GM10266 (cell line): ENCODE measurements around the gene FBXL17.

Experiments
- DNase-seq: peaks from one replicate; pipeline ENCODE4 v3.0.0; 2012; ENCODE audit errors: extremely low spot score
- TF ChIP-seq, protein P1 (sequence below): IDR thresholded peaks from 2 replicates; pipeline ENCODE4 v1.5.1; 2012; ENCODE audit warnings: mild to moderate bottlenecking, low read depth; ENCODE audit not compliant: control insufficient read depth, insufficient read depth; ENCODE audit errors: missing control alignments

Gene FBXL17

DNA sequence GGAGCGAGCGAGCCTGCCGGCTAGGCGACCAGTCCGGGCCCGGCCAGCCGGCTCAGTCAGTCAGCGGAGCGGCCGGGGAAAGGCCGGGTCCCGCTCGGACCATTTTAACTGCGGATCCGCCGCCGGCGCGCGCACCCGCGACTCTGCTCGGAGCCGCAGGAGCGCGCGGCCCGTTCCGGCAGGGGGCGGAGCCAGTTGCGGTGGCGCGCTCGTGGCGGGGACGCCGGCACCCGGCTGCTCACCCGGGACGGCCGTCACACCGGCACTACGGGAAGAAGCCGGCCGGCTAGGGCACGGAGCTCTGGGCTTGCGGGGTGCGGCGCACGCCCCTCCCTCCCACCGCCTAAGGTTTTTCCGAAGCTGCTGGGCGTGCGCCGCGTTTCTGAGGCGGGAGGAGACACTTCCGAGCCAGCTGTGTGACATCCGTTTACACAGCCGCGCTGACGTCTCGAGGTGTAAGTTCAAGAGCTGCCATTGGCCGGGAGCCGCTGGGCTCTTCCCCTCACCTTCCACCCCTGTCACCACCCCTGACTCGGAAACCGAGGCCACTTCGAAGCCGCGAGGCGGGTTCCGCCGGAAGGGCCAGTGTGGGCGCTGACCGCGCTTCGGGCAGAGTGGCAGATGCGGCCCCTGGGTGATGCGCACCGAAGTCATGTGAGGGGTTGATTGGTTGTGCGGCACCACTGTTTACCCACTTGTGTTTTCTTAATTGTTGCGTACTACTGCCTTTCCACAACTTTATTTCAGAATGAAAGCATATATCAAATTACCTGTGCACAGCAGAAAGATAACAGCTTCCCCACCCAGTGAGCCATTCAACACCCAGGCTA, at the start of gene FBXL17:
Gene FBXL17 (minus strand): TSS at position 145 of the 830 bp plus-strand sequence.
- peak; percentile 89 for DNase-seq
- TF ChIP-seq, protein P1, sequence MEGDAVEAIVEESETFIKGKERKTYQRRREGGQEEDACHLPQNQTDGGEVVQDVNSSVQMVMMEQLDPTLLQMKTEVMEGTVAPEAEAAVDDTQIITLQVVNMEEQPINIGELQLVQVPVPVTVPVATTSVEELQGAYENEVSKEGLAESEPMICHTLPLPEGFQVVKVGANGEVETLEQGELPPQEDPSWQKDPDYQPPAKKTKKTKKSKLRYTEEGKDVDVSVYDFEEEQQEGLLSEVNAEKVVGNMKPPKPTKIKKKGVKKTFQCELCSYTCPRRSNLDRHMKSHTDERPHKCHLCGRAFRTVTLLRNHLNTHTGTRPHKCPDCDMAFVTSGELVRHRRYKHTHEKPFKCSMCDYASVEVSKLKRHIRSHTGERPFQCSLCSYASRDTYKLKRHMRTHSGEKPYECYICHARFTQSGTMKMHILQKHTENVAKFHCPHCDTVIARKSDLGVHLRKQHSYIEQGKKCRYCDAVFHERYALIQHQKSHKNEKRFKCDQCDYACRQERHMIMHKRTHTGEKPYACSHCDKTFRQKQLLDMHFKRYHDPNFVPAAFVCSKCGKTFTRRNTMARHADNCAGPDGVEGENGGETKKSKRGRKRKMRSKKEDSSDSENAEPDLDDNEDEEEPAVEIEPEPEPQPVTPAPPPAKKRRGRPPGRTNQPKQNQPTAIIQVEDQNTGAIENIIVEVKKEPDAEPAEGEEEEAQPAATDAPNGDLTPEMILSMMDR: no peak

DNA sequence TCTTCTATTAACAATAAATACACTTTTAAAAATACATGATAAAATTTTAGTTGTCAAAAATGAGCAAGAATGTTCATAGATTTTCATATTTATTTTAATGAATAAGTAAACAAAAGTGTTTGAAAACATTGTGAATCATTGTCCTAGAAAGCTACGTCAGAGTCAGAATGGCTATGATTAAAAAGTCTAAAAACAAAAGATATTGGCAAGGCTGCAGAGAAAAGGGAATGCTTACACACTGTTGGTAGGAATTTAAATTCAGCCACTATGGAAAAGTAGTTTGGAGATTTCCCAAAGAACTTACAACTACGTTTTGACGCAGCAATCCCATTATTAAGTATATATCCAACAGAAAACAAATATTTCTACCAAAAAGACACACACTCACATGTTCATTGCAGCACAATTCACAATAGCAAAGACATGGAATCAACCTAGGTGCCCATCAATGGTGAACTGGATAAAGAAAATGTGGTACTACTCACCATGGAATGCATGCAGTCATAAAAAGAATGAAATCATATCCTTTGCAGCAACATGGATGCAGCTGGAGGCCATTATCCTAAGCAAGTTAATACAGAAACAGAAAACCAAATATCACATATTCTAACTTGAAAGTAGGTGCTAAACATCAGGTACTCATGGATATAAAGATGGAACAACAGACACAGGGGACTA, 49.2 kb upstream of the FBXL17 start:
- no peak for DNase-seq
- TF ChIP-seq, protein P1: no peak

GRCh38 chr5:108421713-108422112, 39.8 kb upstream of the FBXL17 start:
- DNase-seq: no peak
- TF ChIP-seq, protein P1: no peak

DNA sequence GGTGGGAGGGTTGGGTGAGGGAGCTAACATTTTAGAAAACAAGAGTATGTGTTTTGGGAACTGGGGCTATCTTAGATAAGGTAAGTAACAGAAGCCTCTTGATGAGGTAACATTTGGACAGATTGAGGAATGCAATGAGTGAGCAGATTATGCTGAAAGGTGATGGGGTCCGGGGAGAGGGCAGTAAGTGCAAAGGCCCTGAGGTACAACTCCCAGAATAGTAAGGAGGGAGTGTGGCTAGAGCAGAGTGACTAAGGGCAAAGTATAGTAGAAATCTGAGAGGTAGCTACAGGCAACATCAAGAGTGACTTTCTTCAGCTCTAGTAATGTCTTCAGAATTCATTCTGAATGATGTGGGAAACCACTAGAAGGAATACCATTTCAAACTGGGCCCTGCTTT, 38.9 kb upstream of the FBXL17 start:
- DNase-seq: no peak
- TF ChIP-seq, protein P1: no peak

- no peak for DNase-seq
- TF ChIP-seq, protein P1: no peak
Observed at GRCh38 chr5:108420158-108420557, 38.3 kb upstream of the FBXL17 start.

GRCh38 chr5:108418197-108418596, 36.3 kb upstream of the FBXL17 start:
- DNase-seq: no peak
- TF ChIP-seq, protein P1: no peak

DNA sequence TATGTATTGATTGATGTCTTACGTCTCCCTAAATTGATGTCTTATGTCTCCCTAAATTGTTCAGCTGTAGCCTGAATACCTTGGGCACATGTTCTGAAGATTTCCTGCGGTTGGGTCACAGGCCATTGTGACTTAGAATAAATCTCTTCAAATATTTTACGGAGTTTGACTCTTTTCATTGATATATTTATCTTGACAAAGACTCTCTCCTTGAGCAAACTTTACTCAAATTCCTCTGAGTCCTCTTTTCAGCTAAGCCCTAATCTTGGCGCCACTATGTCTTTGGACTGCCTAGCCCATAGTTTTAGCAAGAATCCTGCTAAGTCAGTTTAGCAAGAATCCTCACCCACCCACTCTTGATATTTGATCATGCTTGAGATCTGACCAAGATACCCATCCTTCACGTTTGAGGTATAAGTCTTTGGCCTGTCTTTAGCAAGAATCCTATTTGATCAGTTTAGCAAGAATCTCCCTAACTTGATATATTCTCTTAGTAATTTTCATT, 35.3 kb upstream of the FBXL17 start:
- TF ChIP-seq, protein P1: no peak
- no peak for DNase-seq
